Effector memory CD4-positive, alpha-beta T cell (primary cell): Measurements from ENCODE around the gene ALKBH7.
A peak's percentile ranks its signal among the peaks of the same experiment; 100 is the strongest.

ENCODE experiments used
- DNase-seq, 3 donors: peaks; one replicate each; pipeline ENCODE4 v3.0.0-alpha.2; 2020
- H3K27ac ChIP-seq: 2 replicates; pipeline ENCODE4 v1.7.0; 2013; ENCODE audit warnings: mild to moderate bottlenecking, low read length, moderate library complexity; ENCODE audit not compliant: insufficient read depth, poor library complexity, severe bottlenecking
- H3K27me3 ChIP-seq: replicated peaks from 2 replicates; pipeline ENCODE4 v1.7.0; 2013; ENCODE audit warnings: mild to moderate bottlenecking, low read length; ENCODE audit not compliant: insufficient read depth, control insufficient read depth, poor library complexity, severe bottlenecking
- H3K36me3 ChIP-seq: 2 replicates; pipeline ENCODE4 v1.7.0; 2013; ENCODE audit warnings: mild to moderate bottlenecking, low read length, moderate library complexity; ENCODE audit not compliant: control insufficient read depth, insufficient read depth
- H3K4me1 ChIP-seq: 2 replicates; pipeline ENCODE4 v1.7.0; 2013; ENCODE audit warnings: low read length, mild to moderate bottlenecking; ENCODE audit not compliant: control insufficient read depth, insufficient read depth, poor library complexity, severe bottlenecking
- H3K4me3 ChIP-seq: 2 replicates; pipeline ENCODE4 v1.7.0; 2013; ENCODE audit warnings: low read length, low read depth, mild to moderate bottlenecking; ENCODE audit not compliant: insufficient read depth, poor library complexity, severe bottlenecking
- H3K9me3 ChIP-seq: 2 replicates; pipeline ENCODE4 v1.7.0; 2013; ENCODE audit warnings: mild to moderate bottlenecking, low read length, moderate library complexity; ENCODE audit not compliant: control insufficient read depth

The ALKBH7 gene

DNA sequence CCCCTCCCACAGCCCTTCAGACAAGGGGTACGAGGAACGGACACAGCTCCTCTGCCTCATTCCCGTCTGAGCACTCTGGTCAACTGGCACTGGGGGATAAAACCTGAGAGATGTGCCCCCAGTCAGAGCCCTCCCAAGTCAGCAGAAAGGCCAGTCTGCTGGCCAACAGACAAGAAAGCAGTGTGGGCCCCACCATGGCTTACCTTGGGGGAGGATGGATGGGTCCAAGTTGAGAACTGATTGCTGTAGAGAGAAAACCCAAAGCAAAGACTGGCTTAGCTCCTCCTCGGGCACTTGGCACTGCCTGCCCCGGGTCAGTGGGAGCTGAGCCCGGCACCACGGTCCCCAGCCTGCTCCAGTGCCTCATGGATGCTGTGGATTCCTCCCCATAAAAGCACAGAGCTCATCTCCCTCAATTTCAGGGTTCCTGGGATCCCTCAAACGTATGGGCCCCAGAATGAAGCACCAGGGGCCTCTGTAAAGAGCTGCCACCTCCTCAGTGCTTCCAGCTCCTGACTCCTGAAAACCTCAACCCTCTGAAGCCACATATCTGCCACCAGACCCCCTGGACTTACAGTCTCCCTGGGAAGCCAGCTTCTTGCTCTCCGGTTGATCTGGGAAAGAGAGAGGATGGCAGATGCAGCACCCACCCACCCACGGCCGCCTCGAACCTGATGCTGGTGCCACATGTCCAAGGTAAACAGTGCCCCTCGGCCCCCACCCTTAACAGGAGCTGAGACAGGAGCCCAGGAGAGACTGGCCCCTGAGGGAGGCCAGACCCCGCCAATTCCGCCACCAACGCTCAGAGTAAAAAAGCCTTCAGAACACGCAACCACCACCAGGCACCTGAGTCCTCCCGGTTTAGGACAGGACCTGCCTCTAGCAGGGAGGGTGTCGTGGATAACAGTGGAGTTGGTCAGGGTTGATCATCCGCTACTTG is 48.8 kb downstream of the ALKBH7 start:
- Histone ChIP-seq H3K27me3 (no peaks in the 10 kb centered on the region), H3K36me3 (peaks cover 52% of the 10 kb centered on the region), H3K4me1 (peaks cover 17% of the 10 kb centered on the region), H3K9me3 (no peaks in the 10 kb centered on the region), H3K4me3 (no peak overlapping the region), H3K27ac (no peak overlapping the region)
- no peak for DNase-seq

DNA sequence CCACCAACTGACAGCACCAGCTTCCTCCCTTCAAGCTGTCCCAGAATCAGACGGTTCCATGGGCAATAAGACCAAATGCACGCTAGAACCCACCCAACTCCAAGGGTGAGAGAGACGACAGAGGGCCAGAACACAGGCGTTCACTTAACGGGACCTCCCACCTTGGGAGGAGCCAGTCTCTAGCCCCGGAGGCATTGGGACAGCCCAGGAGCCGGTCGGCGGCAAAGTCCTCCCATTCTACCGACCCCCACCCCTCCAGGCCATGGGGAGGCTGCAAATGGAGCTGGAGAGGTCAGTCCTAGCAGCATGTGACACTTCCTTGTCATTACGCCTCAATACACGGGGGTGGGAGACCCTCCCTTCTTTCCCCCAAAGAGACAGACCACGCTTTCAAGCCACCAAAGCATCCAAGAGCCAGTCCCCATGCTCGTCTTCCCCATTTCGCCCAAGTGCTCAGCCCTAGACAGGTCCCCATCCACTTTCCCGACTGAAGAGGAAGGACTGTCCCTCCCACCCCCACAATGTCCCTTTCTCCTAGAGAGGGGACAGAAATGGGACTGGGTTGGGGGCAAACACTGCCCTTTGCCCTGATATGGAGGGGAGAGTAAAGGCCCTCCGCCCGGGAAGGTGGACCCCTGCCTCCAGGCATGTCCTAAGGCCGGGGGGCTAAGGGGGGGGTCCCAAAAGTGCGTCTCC is 51.1 kb downstream of the ALKBH7 start:
- Histone ChIP-seq H3K9me3 (no peaks in the 10 kb centered on the region), H3K36me3 (peaks cover 29% of the 10 kb centered on the region), H3K27me3 (no peaks in the 10 kb centered on the region), H3K4me3 (peak overlapping the region; percentile 51), H3K4me1 (peaks cover 17% of the 10 kb centered on the region), H3K27ac (peak overlapping the region; percentile 55)
- no peak for DNase-seq

DNA sequence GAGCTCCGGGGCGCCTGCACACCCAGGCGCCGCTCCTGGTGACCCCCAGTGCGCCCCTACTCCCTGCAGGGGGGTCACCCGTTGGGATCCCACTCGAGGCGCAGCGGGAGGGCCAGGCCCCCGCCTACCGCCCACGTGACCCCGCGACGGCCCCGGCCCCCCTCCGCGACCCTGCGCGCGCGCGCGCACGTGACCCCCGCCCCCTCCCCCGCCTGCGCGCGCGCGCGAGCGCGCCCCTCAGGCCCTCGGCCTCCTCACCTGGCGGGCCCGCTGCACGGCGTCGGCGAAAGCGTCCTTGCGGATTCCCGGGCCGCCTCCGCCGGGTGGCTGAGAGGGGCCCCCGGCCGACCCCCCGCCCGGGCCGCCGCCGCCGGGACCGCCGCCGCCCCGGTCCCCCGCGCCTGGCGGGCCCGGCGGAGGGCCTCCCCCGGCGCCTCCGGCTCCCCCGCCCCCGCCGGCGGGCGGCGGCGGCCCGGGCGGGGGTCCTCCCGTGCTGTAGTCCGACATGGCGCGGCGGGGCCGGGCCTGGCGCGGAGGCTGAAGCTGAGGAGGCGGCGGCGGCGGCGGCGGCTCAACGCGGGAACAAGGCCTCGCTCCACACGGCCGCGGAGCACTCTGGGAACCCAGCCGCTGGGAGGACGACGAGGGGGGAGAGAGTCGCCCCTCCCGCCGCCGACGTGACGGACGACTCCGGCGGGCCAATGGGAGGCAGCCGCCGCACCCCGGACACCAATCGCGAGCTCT is 51.8 kb downstream of the ALKBH7 start, which contains the start of gene KHSRP:
KHSRP (minus strand) TSS at position 617 of the 744 bp plus-strand sequence; CDS start at position 507, 110 bp downstream.
- Histone ChIP-seq H3K4me1 (peaks cover 17% of the 10 kb centered on the region), H3K27me3 (no peaks in the 10 kb centered on the region), H3K9me3 (no peaks in the 10 kb centered on the region), H3K36me3 (peaks cover 22% of the 10 kb centered on the region), H3K4me3 (peak within 1 kb of the TSS; percentile 51), H3K27ac (peak within 1 kb of the TSS; percentile 65)
- peak in 1 of 3 donors; percentile 13 for DNase-seq
